GM12878 (cell line): ENCODE data around the gene KRT6B. TPM values are rescaled to one million over a fixed set of nuclear protein-coding genes. Genes with fewer than 3 reads are reported as not detected.

ENCODE experiments used
- ATAC-seq: fragments of 200-7000 bp; cut with Tn5 transposase; 3 replicates; pipeline ENCODE4 v1.9.1; 2020; ENCODE audit warnings: mild to moderate bottlenecking, moderate library complexity
- BruUV-seq: library from RNA; stranded (reverse); fragments of 400-500 nt; replicated peaks from 2 replicates; lab custom pipeline; 2021; lab: Mats Ljungman, UMichigan
- CTCF ChIA-PET: fragments of 300-600 bp; sonication (Branson Sonifier 250); formaldehyde crosslinking; extraction: SDS; loops from one replicate; lab custom pipeline; 2021; ENCODE audit warnings: inconsistent platforms; lab: Yijun Ruan, JAX
- POLR2A ChIA-PET: fragments of 350-600 bp; formaldehyde crosslinking; extraction: SDS; loops from one replicate; lab custom pipeline; 2021; ENCODE audit warnings: inconsistent platforms; lab: Charles Lee
- RAD21 ChIA-PET: fragments of 300-600 bp; sonication (Branson Sonifier 250); formaldehyde crosslinking; loops from one replicate; lab custom pipeline; 2023; ENCODE audit warnings: antibody characterized with exemption; ENCODE audit not compliant: unreplicated experiment; lab: Charles Lee
- SMC1A ChIA-PET: fragments of 300-600 bp; sonication (Branson Sonifier 250); formaldehyde crosslinking; loops from one replicate; lab custom pipeline; 2023; ENCODE audit not compliant: unreplicated experiment, uncharacterized antibody; lab: Charles Lee
- DNase-seq: peaks from one replicate; pipeline ENCODE4 v3.0.0-alpha.2; 2011; ENCODE audit warnings: low read depth, low spot score
- FAIRE-seq: peaks from 3 replicates; lab custom pipeline; 2011; peaks lifted over from hg19 to GRCh38; lab: Jason Lieb, UNC
- H2AFZ ChIP-seq: 2 replicates; pipeline ENCODE4 v1.6.0; 2011; ENCODE audit warnings: low read depth, low read length, control low read depth; ENCODE audit not compliant: control insufficient read depth
- H3K27ac ChIP-seq: 2 replicates; pipeline ENCODE4 v1.5.1; 2011; ENCODE audit warnings: control low read depth; ENCODE audit not compliant: control insufficient read depth, insufficient read depth
- H3K27me3 ChIP-seq, 2 experiments: replicated peaks in 1 of 2; 2 replicates each; pipeline versions ENCODE4 v1.6.0 to v1.6.1; 2011; ENCODE audit warnings: low read length in 1 of 2; ENCODE audit not compliant: control insufficient read depth in 2 of 2, insufficient read depth in 2 of 2
- H3K36me3 ChIP-seq, 2 experiments: 2 replicates each; pipeline ENCODE4 v1.5.1; 2011; ENCODE audit warnings: low read length in 1 of 2; ENCODE audit not compliant: control insufficient read depth in 2 of 2, insufficient read depth in 2 of 2
- H3K4me1 ChIP-seq: 2 replicates; pipeline ENCODE4 v1.6.1; 2011; ENCODE audit warnings: mild to moderate bottlenecking, low read length, moderate library complexity, mixed read lengths; ENCODE audit not compliant: control insufficient read depth, insufficient read depth
- H3K4me2 ChIP-seq: 2 replicates; pipeline ENCODE4 v1.6.0; 2011; ENCODE audit warnings: control low read depth; ENCODE audit not compliant: control insufficient read depth, insufficient read depth
- H3K4me3 ChIP-seq: fragments of 200-600 bp; sonication (generic); 2 replicates; pipeline ENCODE4 v1.5.1; 2016
- H3K79me2 ChIP-seq: 2 replicates; pipeline ENCODE4 v1.6.0; 2011; ENCODE audit warnings: low read length; ENCODE audit not compliant: control insufficient read depth, insufficient read depth
- H3K9ac ChIP-seq: 2 replicates; pipeline ENCODE4 v1.8.0; 2011; ENCODE audit warnings: low read length, control low read depth, mixed read lengths; ENCODE audit not compliant: control insufficient read depth, insufficient read depth
- H3K9me3 ChIP-seq: replicated peaks from 3 replicates; pipeline ENCODE4 v1.5.1; 2011; ENCODE audit warnings: mild to moderate bottlenecking, low read length; ENCODE audit not compliant: control insufficient read depth, insufficient read depth
- H4K20me1 ChIP-seq: 2 replicates; pipeline ENCODE4 v1.6.0; 2011; ENCODE audit not compliant: control insufficient read depth, insufficient read depth
- ATF2 ChIP-seq: IDR thresholded peaks from 2 replicates; pipeline ENCODE4 v1.6.1; 2012; ENCODE audit warnings: low read length, inconsistent platforms
- BMI1 ChIP-seq: fragments of 450-650 bp; IDR thresholded peaks from 2 replicates; pipeline ENCODE4 v1.6.1; 2016; ENCODE audit warnings: mild to moderate bottlenecking, moderate library complexity, borderline replicate concordance
- E4F1 ChIP-seq: fragments of 450-650 bp; IDR thresholded peaks from 2 replicates; pipeline ENCODE4 v1.6.1; 2018; ENCODE audit warnings: borderline replicate concordance, mild to moderate bottlenecking; ENCODE audit not compliant: partially characterized antibody
- SKIL ChIP-seq: fragments of 450-650 bp; IDR thresholded peaks from 2 replicates; pipeline ENCODE4 v1.6.1; 2017; ENCODE audit warnings: mild to moderate bottlenecking, low read depth, inconsistent platforms; ENCODE audit not compliant: poor library complexity, severe bottlenecking
- SREBF2 ChIP-seq: IDR thresholded peaks from 2 replicates; pipeline ENCODE4 v1.6.1; 2012; ENCODE audit warnings: mild to moderate bottlenecking, low read length
- STAT1 ChIP-seq: fragments of 450-650 bp; conservative IDR thresholded peaks from 2 replicates; pipeline ENCODE4 v1.6.1; 2014; ENCODE audit warnings: antibody characterized with exemption, mild to moderate bottlenecking
- TCF12 ChIP-seq: IDR thresholded peaks from 2 replicates; pipeline ENCODE4 v1.6.1; 2011; ENCODE audit warnings: low read depth, mild to moderate bottlenecking, low read length
- WGBS: methylation state at CpG from one replicate; pipeline ENCODE4 v1.1.6; 2016; ENCODE audit warnings: low lambda C conversion rate; ENCODE audit not compliant: insufficient replicate concordance, insufficient coverage; ENCODE audit errors: missing lambda C conversion rate; 5-methylcytosine and 5-hydroxymethylcytosine counted together
- in situ Hi-C: fragments of 300-500 bp; cut with MboI; formaldehyde crosslinking; loops from 9 replicates; pipeline ENCODE4 v1.14.3; 2018; ENCODE audit warnings: mixed read lengths
- intact Hi-C: fragments of 100-400 bp; cut with micrococcal nuclease; formaldehyde crosslinking; loops from one replicate; pipeline ENCODE4 v1.14.2; 2022; ENCODE audit not compliant: unreplicated experiment
- polyA plus RNA-seq, 11 experiments: library from polyadenylated mRNA; depleted of rRNA in 4 of 11; unstranded in 6 of 11; stranded (reverse) in 5 of 11; fragments of >200 nt; fragmentation: Nextera tagmentation in 4 of 11; fragmentation: Illumina TruSeq in 1 of 11; extraction: Ambion mirVana in 4 of 11; extraction: Trizol in 1 of 11; gene quantifications; 1 replicate in 1 of 11; 2 replicates in 10 of 11; pipeline versions ENCODE4 v1.2.1 to v1.2.3, GENCODE V29; 2011 to 2016; ENCODE audit warnings: inconsistent platforms in 2 of 11, missing spikeins in 2 of 11, low read depth in 1 of 11
- total RNA-seq, 4 experiments: library from RNA; depleted of rRNA in 3 of 4; stranded (reverse); fragments of >200 nt in 3 of 4; fragmentation: Illumina TruSeq in 1 of 4; extraction: Trizol in 1 of 4; gene quantifications; 2 replicates each; pipeline versions ENCODE4 v1.2.1 to v1.2.3, GENCODE V29; 2013 to 2021

Gene KRT6B
- total and polyA plus RNA-seq, 10 of the 15 experiments (the other 5 are each of a cell fraction or from before 2014, with no cell fraction given), result 0.07 TPM; not detected in 9

GRCh38 chr12:52405922-52406385, 46.0 kb downstream of the KRT6B start, which contains the start of gene KRT82:
KRT82 (minus strand) TSS chr12:52406335; CDS start chr12:52406277, 58 bp downstream.
- FAIRE-seq (no peak), ATAC-seq (no peak), DNase-seq (no peak)
- POLR2A ChIA-PET, result no interaction called here
- 32% methylated on average over 14 of the region's 14 CpGs for WGBS
- RAD21 ChIA-PET, result no interaction called here
- Histone ChIP-seq H3K27ac (no peak within 1 kb of the TSS), H3K4me1 (no peaks in the 10 kb centered on the region), H3K4me2 (no peak within 1 kb of the TSS), H3K79me2 (no peaks in the 10 kb centered on the region), H3K9me3 (no peaks in the 10 kb centered on the region), H4K20me1 (no peaks in the 10 kb centered on the region), H3K4me3 (no peak within 1 kb of the TSS), H3K27me3 (no peaks in the 10 kb centered on the region; a peak in 2 of 4 replicates), H3K9ac (no peak within 1 kb of the TSS), H2AFZ (no peak within 1 kb of the TSS), H3K36me3 (no peaks in the 10 kb centered on the region)
- in situ Hi-C loops, result no loop called here
- BruUV-seq, result no TSS peak
- intact Hi-C loops, result no loop called here
- CTCF ChIA-PET, result interaction anchor here (1.9 kb wide), 1 partner anchor 10 kb away, joined by 4 read pairs; no protein-coding TSS in a partner anchor
- TF ChIP-seq SKIL, result no peak
- TF ChIP-seq STAT1, result no peak
- no peak for TF ChIP-seq TCF12
- TF ChIP-seq SREBF2, result no peak
- no peak for TF ChIP-seq ATF2
- TF ChIP-seq BMI1, result no peak
- TF ChIP-seq E4F1, result no peak
- SMC1A ChIA-PET, result no interaction called here
